Activated T-helper 9 cell treated with anti-CD3 and anti-CD28 coated beads, Interleukin-2, amount 50 U/mL, for 16 hours (primary cell): ENCODE measurements around the gene TMA7B.

Experiments
- DNase-seq: peaks from one replicate; pipeline ENCODE4 v3.0.0-alpha.2; 2020; ENCODE audit warnings: low read depth

TMA7B gene

GRCh38 chr22:39959640-39960447 lies at the start of gene TMA7B:
Gene TMA7B, plus strand, starts transcription at chr22:39960397. Its CDS starts 3,978 bp downstream, at chr22:39964375.
- DNase-seq: peak; percentile 18

- no peak for DNase-seq
Measured at GRCh38 chr22:39910876-39911613, 49.2 kb upstream of the TMA7B start.

- DNase-seq: no peak
Measured at GRCh38 chr22:39913321-39913720, 46.9 kb upstream of the TMA7B start.

- no peak for DNase-seq
Measured at GRCh38 chr22:39913886-39914285, 46.3 kb upstream of the TMA7B start.

GRCh38 chr22:39914584-39914983 lies 45.6 kb upstream of the TMA7B start:
- no peak for DNase-seq

GRCh38 chr22:39915295-39915726 lies 44.9 kb upstream of the TMA7B start:
- no peak for DNase-seq

- DNase-seq: no peak
Measured at GRCh38 chr22:39916496-39916895, 43.7 kb upstream of the TMA7B start.

- DNase-seq: no peak
Measured at GRCh38 chr22:39917197-39917643, 43.0 kb upstream of the TMA7B start.

- no peak for DNase-seq
Measured at GRCh38 chr22:39917776-39918495, 42.3 kb upstream of the TMA7B start.

GRCh38 chr22:39920134-39920743 lies 40.0 kb upstream of the TMA7B start:
- DNase-seq: peak; percentile 53

- DNase-seq: no peak
Measured at GRCh38 chr22:39923696-39924095, 36.5 kb upstream of the TMA7B start.

GRCh38 chr22:39924286-39924685 lies 35.9 kb upstream of the TMA7B start:
- DNase-seq: no peak

GRCh38 chr22:39925273-39925672 lies 34.9 kb upstream of the TMA7B start:
- DNase-seq: no peak

- no peak for DNase-seq
Measured at GRCh38 chr22:39925909-39926679, 34.1 kb upstream of the TMA7B start.

GRCh38 chr22:39926753-39927152 lies 33.4 kb upstream of the TMA7B start:
- DNase-seq: no peak

GRCh38 chr22:39927544-39927943 lies 32.7 kb upstream of the TMA7B start:
- no peak for DNase-seq

GRCh38 chr22:39928536-39929520 lies 31.4 kb upstream of the TMA7B start:
- DNase-seq: no peak

- DNase-seq: no peak
Measured at GRCh38 chr22:39931251-39931650, 28.9 kb upstream of the TMA7B start.

GRCh38 chr22:39932166-39932565 lies 28.0 kb upstream of the TMA7B start:
- DNase-seq: no peak
